ENCODE results near the gene MPP1. TPM values are rescaled to one million over a fixed set of nuclear protein-coding genes. Genes with fewer than 3 reads are reported as not detected.

Gene MPP1
- total RNA-seq, 2 experiments from 2014 or later, result 1.2 to 3.5 TPM

GRCh38 chrX:154793084-154793795, 12.0 kb downstream of the MPP1 start:
- Histone ChIP-seq H4K20me1 (ENCODE audit: insufficient read depth, low read length) (no peaks in the 10 kb centered on the region), H2AFZ (ENCODE audit: low read length) (no peak overlapping the region), H3K36me3 (ENCODE audit: insufficient read depth, low read length) (no peaks in the 10 kb centered on the region), H3K4me3 (ENCODE audit: low read depth, low read length, poor library complexity, severe bottlenecking) (no peak overlapping the region), H3K4me2 (ENCODE audit: low read length) (no peak overlapping the region), H3K9me2 (ENCODE audit: insufficient read depth, low read length) (no peaks in the 10 kb centered on the region), H3K27ac (ENCODE audit: low read depth, low read length, poor library complexity, severe bottlenecking) (no peak overlapping the region), H3K9me3 (ENCODE audit: low read length) (no peaks in the 10 kb centered on the region), H3K79me2 (ENCODE audit: insufficient read depth, low read depth, low read length) (no peaks in the 10 kb centered on the region), H3K4me1 (ENCODE audit: insufficient read depth, low read length, poor library complexity, severe bottlenecking) (no peaks in the 10 kb centered on the region)
- DNase-seq (ENCODE audit: low spot score), result no peak
- no TSS peak for BruUV-seq (replicated peaks)
- ChIA-PET CTCF (ENCODE audit: unreplicated experiment) (no interaction called here), POLR2A (no interaction called here)
- intact Hi-C loops (cut with micrococcal nuclease; ENCODE audit: unreplicated experiment), result no loop called here
- TF ChIP-seq CTCF (conservative IDR thresholded peaks at IDR 0.05; ENCODE audit: low read length) (no peak), EZH2phosphoT487 (IDR thresholded peaks at IDR 0.05; ENCODE audit: borderline replicate concordance, low read depth, low read length) (no peak)

- no TSS peak for BruUV-seq (replicated peaks)
- intact Hi-C loops (cut with micrococcal nuclease; ENCODE audit: unreplicated experiment), result no loop called here
- Histone ChIP-seq H3K4me3 (ENCODE audit: low read depth, low read length, poor library complexity, severe bottlenecking) (no peak overlapping the region), H2AFZ (ENCODE audit: low read length) (no peak overlapping the region), H3K27ac (ENCODE audit: low read depth, low read length, poor library complexity, severe bottlenecking) (no peak overlapping the region), H3K4me2 (ENCODE audit: low read length) (no peak overlapping the region), H3K36me3 (ENCODE audit: insufficient read depth, low read length) (no peaks in the 10 kb centered on the region), H3K9me3 (ENCODE audit: low read length) (no peaks in the 10 kb centered on the region), H3K9me2 (ENCODE audit: insufficient read depth, low read length) (no peaks in the 10 kb centered on the region), H3K4me1 (ENCODE audit: insufficient read depth, low read length, poor library complexity, severe bottlenecking) (no peaks in the 10 kb centered on the region), H3K79me2 (ENCODE audit: insufficient read depth, low read depth, low read length) (no peaks in the 10 kb centered on the region), H4K20me1 (ENCODE audit: insufficient read depth, low read length) (no peaks in the 10 kb centered on the region)
- ChIA-PET POLR2A (no interaction called here), CTCF (ENCODE audit: unreplicated experiment) (no interaction called here)
- no peak for TF ChIP-seq EZH2phosphoT487 (IDR thresholded peaks at IDR 0.05; ENCODE audit: borderline replicate concordance, low read depth, low read length)
- TF ChIP-seq CTCF (conservative IDR thresholded peaks at IDR 0.05; ENCODE audit: low read length), result no peak
- no peak for DNase-seq (ENCODE audit: low spot score)
These were observed 13.3 kb downstream of the MPP1 start for GRCh38 chrX:154791939-154792338.

GRCh38 chrX:154791467-154791866, 13.8 kb downstream of the MPP1 start:
- no peak for TF ChIP-seq CTCF (conservative IDR thresholded peaks at IDR 0.05; ENCODE audit: low read length)
- no peak for TF ChIP-seq EZH2phosphoT487 (IDR thresholded peaks at IDR 0.05; ENCODE audit: borderline replicate concordance, low read depth, low read length)
- Histone ChIP-seq H4K20me1 (ENCODE audit: insufficient read depth, low read length) (no peaks in the 10 kb centered on the region), H2AFZ (ENCODE audit: low read length) (no peak overlapping the region), H3K9me2 (ENCODE audit: insufficient read depth, low read length) (no peaks in the 10 kb centered on the region), H3K9me3 (ENCODE audit: low read length) (no peaks in the 10 kb centered on the region), H3K4me3 (ENCODE audit: low read depth, low read length, poor library complexity, severe bottlenecking) (no peak overlapping the region), H3K36me3 (ENCODE audit: insufficient read depth, low read length) (no peaks in the 10 kb centered on the region), H3K4me1 (ENCODE audit: insufficient read depth, low read length, poor library complexity, severe bottlenecking) (no peaks in the 10 kb centered on the region), H3K4me2 (ENCODE audit: low read length) (no peak overlapping the region), H3K79me2 (ENCODE audit: insufficient read depth, low read depth, low read length) (no peaks in the 10 kb centered on the region), H3K27ac (ENCODE audit: low read depth, low read length, poor library complexity, severe bottlenecking) (no peak overlapping the region)
- intact Hi-C loops (cut with micrococcal nuclease; ENCODE audit: unreplicated experiment), result no loop called here
- ChIA-PET POLR2A (interaction anchor here (0.6 kb wide), 1 partner anchor 429 kb away, joined by 5 read pairs; no protein-coding TSS in a partner anchor), CTCF (ENCODE audit: unreplicated experiment) (no interaction called here)
- no peak for DNase-seq (ENCODE audit: low spot score)
- no TSS peak for BruUV-seq (replicated peaks)
